WTC11 (cell line): ENCODE measurements around the gene BMPER. TPM values are rescaled to one million over a fixed set of nuclear protein-coding genes. Genes with fewer than 3 reads are reported as not detected.

Experiments
- ATAC-seq: fragments of 200-7000 bp; cut with Tn5 transposase; 2 replicates; pipeline ENCODE4 v1.10.0; 2021; ENCODE audit warnings: mild to moderate bottlenecking, moderate library complexity
- CTCF ChIA-PET: fragments of 300-600 bp; sonication (Branson Sonifier 250); formaldehyde crosslinking; loops from one replicate; lab custom pipeline; 2021; ENCODE audit warnings: antibody characterized with exemption; lab: Charles Lee
- POLR2A ChIA-PET: fragments of 350-600 bp; sonication (Branson Sonifier 250); formaldehyde crosslinking; loops from one replicate; lab custom pipeline; 2021; ENCODE audit warnings: antibody characterized with exemption; lab: Charles Lee
- DNase-seq: peaks from one replicate; pipeline ENCODE4 v3.0.0; 2021; ENCODE audit warnings: low spot score
- H3K27ac Mint-ChIP-seq: 2 replicates; pipeline ENCODE4 v1.8.0; 2021; ENCODE audit warnings: mixed read lengths
- H3K27me3 Mint-ChIP-seq: 2 replicates; pipeline ENCODE4 v1.8.0; 2021; ENCODE audit warnings: low read depth, mild to moderate bottlenecking, moderate library complexity, mixed read lengths
- H3K36me3 Mint-ChIP-seq: 2 replicates; pipeline ENCODE4 v1.8.0; 2021; ENCODE audit warnings: mixed read lengths
- H3K4me1 Mint-ChIP-seq: 2 replicates; pipeline ENCODE4 v1.8.0; 2022; ENCODE audit warnings: mixed read lengths
- H3K4me3 Mint-ChIP-seq: 2 replicates; pipeline ENCODE4 v1.8.0; 2021; ENCODE audit warnings: mild to moderate bottlenecking, moderate library complexity, mixed read lengths
- H3K9me3 Mint-ChIP-seq: 2 replicates; pipeline ENCODE4 v1.8.0; 2021; ENCODE audit warnings: mixed read lengths
- CREM ChIP-seq: sonication (generic); formaldehyde crosslinking; IDR thresholded peaks from 2 replicates; pipeline ENCODE4 v1.8.1; 2022; ENCODE audit warnings: mild to moderate bottlenecking, missing genetic modification reagents, moderate library complexity
- FOXP1 ChIP-seq: sonication (generic); formaldehyde crosslinking; IDR thresholded peaks from 2 replicates; pipeline ENCODE4 v1.8.0; 2022; ENCODE audit warnings: missing genetic modification reagents, mild to moderate bottlenecking, moderate library complexity, borderline replicate concordance
- GABPB1 ChIP-seq: sonication (generic); formaldehyde crosslinking; IDR thresholded peaks from 2 replicates; pipeline ENCODE4 v1.8.1; 2023; ENCODE audit warnings: mild to moderate bottlenecking, missing genetic modification reagents
- GTF2I ChIP-seq: fragments of 250-450 bp; sonication (Bioruptor Pico); conservative IDR thresholded peaks from 2 replicates; pipeline ENCODE4 v1.4.0; 2021; ENCODE audit warnings: mild to moderate bottlenecking
- JUN ChIP-seq: sonication (generic); formaldehyde crosslinking; IDR thresholded peaks from 2 replicates; pipeline ENCODE4 v1.8.0; 2023; ENCODE audit warnings: mild to moderate bottlenecking, missing genetic modification reagents
- RORB ChIP-seq: fragments of 250-450 bp; sonication (Bioruptor Pico); IDR thresholded peaks from 2 replicates; pipeline ENCODE4 v1.9.0; 2021; ENCODE audit warnings: mild to moderate bottlenecking
- SMAD4 ChIP-seq: sonication (generic); formaldehyde crosslinking; IDR thresholded peaks from 2 replicates; pipeline ENCODE4 v1.8.0; 2022; ENCODE audit warnings: mild to moderate bottlenecking, missing genetic modification reagents
- TEAD4 ChIP-seq: sonication (generic); formaldehyde crosslinking; IDR thresholded peaks from 2 replicates; pipeline ENCODE4 v1.8.0; 2022; ENCODE audit warnings: mild to moderate bottlenecking, missing genetic modification reagents
- ZNF121 ChIP-seq: sonication (generic); formaldehyde crosslinking; IDR thresholded peaks from 2 replicates; pipeline ENCODE4 v1.8.0; 2023; ENCODE audit warnings: missing genetic modification reagents
- ZNF219 ChIP-seq: sonication (generic); formaldehyde crosslinking; IDR thresholded peaks from 2 replicates; pipeline ENCODE4 v1.8.0; 2023; ENCODE audit warnings: missing genetic modification reagents, mild to moderate bottlenecking, borderline replicate concordance
- ZNF671 ChIP-seq: fragments of 250-450 bp; sonication (Bioruptor Pico); IDR thresholded peaks from 2 replicates; pipeline ENCODE4 v1.8.0; 2021; ENCODE audit warnings: mild to moderate bottlenecking
- total RNA-seq: library from RNA; stranded (reverse); gene quantifications from 3 replicates; pipeline ENCODE4 v1.2.3, GENCODE V29; 2021
- TF ChIP-seq, protein P1 (sequence below): sonication (generic); formaldehyde crosslinking; IDR thresholded peaks from 2 replicates; pipeline ENCODE4 v1.8.1; 2023; ENCODE audit warnings: mild to moderate bottlenecking, missing genetic modification reagents
- TF ChIP-seq, protein P2 (sequence below): sonication (generic); formaldehyde crosslinking; IDR thresholded peaks from 2 replicates; pipeline ENCODE4 v1.8.0; 2022; ENCODE audit warnings: mild to moderate bottlenecking, missing genetic modification reagents
- TF ChIP-seq, protein P3 (sequence below): fragments of 200-600 bp; IDR thresholded peaks from 2 replicates; pipeline ENCODE4 v1.8.0; 2022; ENCODE audit warnings: antibody characterized with exemption
- TF ChIP-seq, protein P4 (sequence below): fragments of 250-450 bp; sonication (Bioruptor Pico); IDR thresholded peaks from 2 replicates; pipeline ENCODE4 v1.9.0; 2021; ENCODE audit warnings: mild to moderate bottlenecking, borderline replicate concordance
- TF ChIP-seq, protein P5 (sequence below): sonication (generic); formaldehyde crosslinking; IDR thresholded peaks from 2 replicates; pipeline ENCODE4 v1.8.1; 2023; ENCODE audit warnings: mild to moderate bottlenecking, moderate library complexity, missing genetic modification reagents

BMPER gene
- total RNA-seq, 1 experiment from 2014 or later, result 1.9 TPM

DNA sequence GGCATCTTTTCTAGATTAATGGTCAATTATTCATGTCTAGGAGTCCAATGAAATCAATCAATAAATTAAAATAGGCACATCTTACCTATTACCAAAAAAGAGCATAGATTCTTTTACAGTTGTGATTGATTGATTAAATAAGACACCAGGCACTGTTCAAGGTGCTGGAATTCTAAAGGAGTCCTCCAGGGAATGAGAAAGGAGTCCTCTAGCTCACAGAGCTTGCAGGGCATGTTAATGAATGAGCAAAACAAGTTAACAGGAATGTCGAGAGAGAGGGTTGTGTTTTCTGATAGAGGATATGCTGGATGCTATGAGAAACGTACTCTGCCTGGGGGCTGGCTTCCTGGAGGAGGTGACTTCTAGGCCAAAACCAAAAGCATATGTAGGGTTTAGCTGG is 191.4 kb downstream of the BMPER start:
- CTCF ChIA-PET, result interaction anchor here (1.1 to 2.0 kb wide), 2 partner anchors 9 to 224 kb away, joined by 5 to 6 read pairs; no protein-coding TSS in a partner anchor
- no peak overlapping the region for H3K4me3 Mint-ChIP-seq

DNA sequence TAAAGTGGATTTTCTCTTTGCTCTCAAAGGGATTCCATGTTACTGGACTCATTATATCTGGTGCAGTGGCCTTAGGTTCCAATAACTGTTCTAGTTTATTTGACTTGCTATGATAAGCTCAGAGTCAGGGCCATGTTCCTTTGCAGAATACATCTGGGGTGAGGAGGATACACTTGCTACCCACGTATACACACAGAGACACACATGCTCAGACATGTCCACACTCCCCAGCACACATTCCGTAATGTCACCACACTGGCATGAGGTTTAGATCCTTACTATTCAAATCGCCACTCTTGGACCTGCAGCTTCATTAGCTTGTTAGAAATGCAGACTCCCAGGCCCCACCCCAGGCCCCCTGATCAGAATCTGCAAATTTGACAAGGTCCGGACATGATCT is 195.3 kb downstream of the BMPER start:
- Mint-ChIP-seq H3K4me1 (peaks cover 25% of the 10 kb centered on the region), H3K27ac (no peak overlapping the region), H3K36me3 (no peaks in the 10 kb centered on the region), H3K27me3 (no peaks in the 10 kb centered on the region), H3K9me3 (peaks cover 12% of the 10 kb centered on the region), H3K4me3 (no peak overlapping the region)
- ChIA-PET POLR2A (no interaction called here), CTCF (no interaction called here)
- ATAC-seq (no peak), DNase-seq (no peak)
- TF ChIP-seq, protein P1, sequence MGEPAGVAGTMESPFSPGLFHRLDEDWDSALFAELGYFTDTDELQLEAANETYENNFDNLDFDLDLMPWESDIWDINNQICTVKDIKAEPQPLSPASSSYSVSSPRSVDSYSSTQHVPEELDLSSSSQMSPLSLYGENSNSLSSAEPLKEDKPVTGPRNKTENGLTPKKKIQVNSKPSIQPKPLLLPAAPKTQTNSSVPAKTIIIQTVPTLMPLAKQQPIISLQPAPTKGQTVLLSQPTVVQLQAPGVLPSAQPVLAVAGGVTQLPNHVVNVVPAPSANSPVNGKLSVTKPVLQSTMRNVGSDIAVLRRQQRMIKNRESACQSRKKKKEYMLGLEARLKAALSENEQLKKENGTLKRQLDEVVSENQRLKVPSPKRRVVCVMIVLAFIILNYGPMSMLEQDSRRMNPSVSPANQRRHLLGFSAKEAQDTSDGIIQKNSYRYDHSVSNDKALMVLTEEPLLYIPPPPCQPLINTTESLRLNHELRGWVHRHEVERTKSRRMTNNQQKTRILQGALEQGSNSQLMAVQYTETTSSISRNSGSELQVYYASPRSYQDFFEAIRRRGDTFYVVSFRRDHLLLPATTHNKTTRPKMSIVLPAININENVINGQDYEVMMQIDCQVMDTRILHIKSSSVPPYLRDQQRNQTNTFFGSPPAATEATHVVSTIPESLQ (CRISPR knock-in tag), result no peak
- TF ChIP-seq GABPB1 (no peak), FOXP1 (CRISPR knock-in tag) (no peak)
- TF ChIP-seq, protein P2, sequence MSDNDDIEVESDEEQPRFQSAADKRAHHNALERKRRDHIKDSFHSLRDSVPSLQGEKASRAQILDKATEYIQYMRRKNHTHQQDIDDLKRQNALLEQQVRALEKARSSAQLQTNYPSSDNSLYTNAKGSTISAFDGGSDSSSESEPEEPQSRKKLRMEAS, result no peak

More for the DNA sequence above, 191.4 kb downstream of the BMPER start:
- Mint-ChIP-seq H3K27ac (0 out of 2 replicates have a peak overlapping the region, but pooled peaks have one; percentile 57), H3K4me1 (peaks cover 4% of the 10 kb centered on the region), H3K27me3 (no peaks in the 10 kb centered on the region), H3K36me3 (peaks cover 7% of the 10 kb centered on the region; the same call in 1 of the 2 replicates), H3K9me3 (peaks cover 19% of the 10 kb centered on the region)
- peak; percentile 64 for ATAC-seq
- no peak for TF ChIP-seq CREM
- TF ChIP-seq, protein P3, sequence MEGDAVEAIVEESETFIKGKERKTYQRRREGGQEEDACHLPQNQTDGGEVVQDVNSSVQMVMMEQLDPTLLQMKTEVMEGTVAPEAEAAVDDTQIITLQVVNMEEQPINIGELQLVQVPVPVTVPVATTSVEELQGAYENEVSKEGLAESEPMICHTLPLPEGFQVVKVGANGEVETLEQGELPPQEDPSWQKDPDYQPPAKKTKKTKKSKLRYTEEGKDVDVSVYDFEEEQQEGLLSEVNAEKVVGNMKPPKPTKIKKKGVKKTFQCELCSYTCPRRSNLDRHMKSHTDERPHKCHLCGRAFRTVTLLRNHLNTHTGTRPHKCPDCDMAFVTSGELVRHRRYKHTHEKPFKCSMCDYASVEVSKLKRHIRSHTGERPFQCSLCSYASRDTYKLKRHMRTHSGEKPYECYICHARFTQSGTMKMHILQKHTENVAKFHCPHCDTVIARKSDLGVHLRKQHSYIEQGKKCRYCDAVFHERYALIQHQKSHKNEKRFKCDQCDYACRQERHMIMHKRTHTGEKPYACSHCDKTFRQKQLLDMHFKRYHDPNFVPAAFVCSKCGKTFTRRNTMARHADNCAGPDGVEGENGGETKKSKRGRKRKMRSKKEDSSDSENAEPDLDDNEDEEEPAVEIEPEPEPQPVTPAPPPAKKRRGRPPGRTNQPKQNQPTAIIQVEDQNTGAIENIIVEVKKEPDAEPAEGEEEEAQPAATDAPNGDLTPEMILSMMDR, result no peak
- no peak for TF ChIP-seq RORB (CRISPR knock-in tag)
- no peak for TF ChIP-seq JUN (CRISPR knock-in tag)
- DNase-seq, result no peak
- POLR2A ChIA-PET, result no interaction called here

DNA sequence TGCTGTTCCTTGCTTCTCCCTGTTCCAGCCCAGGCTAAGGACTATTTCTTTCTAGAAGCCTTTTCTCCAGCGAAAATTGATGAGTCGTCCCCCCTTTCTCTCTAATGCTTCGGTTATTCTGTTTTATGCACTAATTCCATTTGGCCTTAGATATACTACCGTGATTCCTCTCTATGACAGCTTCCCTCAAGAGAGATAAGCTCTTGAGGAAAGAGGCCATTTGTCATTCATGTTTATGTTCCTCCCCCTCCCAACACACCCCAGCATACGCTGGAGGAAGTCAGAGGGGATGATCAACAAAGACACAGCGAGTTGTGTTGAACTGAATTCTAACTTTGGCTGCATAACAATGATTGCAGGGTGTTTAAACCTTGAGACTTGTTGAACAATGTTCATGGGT is 198.8 kb downstream of the BMPER start:
- H3K27me3 Mint-ChIP-seq, result no peaks in the 10 kb centered on the region
- H3K27ac Mint-ChIP-seq, result no peak overlapping the region
- CTCF ChIA-PET, result interaction anchor here (0.7 to 1.2 kb wide), 2 partner anchors 16 to 172 kb away, joined by 3 read pairs; no protein-coding TSS in a partner anchor
- DNase-seq, result no peak
- H3K4me3 Mint-ChIP-seq, result no peak overlapping the region
- POLR2A ChIA-PET, result no interaction called here
- peaks cover 31% of the 10 kb centered on the region for H3K4me1 Mint-ChIP-seq
- no peak for ATAC-seq
- H3K9me3 Mint-ChIP-seq, result peaks cover 12% of the 10 kb centered on the region
- no peaks in the 10 kb centered on the region for H3K36me3 Mint-ChIP-seq
- TF ChIP-seq, protein P2, result no peak
- TF ChIP-seq, protein P4, sequence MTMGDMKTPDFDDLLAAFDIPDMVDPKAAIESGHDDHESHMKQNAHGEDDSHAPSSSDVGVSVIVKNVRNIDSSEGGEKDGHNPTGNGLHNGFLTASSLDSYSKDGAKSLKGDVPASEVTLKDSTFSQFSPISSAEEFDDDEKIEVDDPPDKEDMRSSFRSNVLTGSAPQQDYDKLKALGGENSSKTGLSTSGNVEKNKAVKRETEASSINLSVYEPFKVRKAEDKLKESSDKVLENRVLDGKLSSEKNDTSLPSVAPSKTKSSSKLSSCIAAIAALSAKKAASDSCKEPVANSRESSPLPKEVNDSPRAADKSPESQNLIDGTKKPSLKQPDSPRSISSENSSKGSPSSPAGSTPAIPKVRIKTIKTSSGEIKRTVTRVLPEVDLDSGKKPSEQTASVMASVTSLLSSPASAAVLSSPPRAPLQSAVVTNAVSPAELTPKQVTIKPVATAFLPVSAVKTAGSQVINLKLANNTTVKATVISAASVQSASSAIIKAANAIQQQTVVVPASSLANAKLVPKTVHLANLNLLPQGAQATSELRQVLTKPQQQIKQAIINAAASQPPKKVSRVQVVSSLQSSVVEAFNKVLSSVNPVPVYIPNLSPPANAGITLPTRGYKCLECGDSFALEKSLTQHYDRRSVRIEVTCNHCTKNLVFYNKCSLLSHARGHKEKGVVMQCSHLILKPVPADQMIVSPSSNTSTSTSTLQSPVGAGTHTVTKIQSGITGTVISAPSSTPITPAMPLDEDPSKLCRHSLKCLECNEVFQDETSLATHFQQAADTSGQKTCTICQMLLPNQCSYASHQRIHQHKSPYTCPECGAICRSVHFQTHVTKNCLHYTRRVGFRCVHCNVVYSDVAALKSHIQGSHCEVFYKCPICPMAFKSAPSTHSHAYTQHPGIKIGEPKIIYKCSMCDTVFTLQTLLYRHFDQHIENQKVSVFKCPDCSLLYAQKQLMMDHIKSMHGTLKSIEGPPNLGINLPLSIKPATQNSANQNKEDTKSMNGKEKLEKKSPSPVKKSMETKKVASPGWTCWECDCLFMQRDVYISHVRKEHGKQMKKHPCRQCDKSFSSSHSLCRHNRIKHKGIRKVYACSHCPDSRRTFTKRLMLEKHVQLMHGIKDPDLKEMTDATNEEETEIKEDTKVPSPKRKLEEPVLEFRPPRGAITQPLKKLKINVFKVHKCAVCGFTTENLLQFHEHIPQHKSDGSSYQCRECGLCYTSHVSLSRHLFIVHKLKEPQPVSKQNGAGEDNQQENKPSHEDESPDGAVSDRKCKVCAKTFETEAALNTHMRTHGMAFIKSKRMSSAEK (CRISPR knock-in tag), result no peak
- TF ChIP-seq, protein P5, sequence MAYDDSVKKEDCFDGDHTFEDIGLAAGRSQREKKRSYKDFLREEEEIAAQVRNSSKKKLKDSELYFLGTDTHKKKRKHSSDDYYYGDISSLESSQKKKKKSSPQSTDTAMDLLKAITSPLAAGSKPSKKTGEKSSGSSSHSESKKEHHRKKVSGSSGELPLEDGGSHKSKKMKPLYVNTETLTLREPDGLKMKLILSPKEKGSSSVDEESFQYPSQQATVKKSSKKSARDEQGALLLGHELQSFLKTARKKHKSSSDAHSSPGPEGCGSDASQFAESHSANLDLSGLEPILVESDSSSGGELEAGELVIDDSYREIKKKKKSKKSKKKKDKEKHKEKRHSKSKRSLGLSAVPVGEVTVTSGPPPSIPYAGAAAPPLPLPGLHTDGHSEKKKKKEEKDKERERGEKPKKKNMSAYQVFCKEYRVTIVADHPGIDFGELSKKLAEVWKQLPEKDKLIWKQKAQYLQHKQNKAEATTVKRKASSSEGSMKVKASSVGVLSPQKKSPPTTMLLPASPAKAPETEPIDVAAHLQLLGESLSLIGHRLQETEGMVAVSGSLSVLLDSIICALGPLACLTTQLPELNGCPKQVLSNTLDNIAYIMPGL (CRISPR knock-in tag), result no peak
- TF ChIP-seq GTF2I (CRISPR knock-in tag) (no peak), GABPB1 (no peak), ZNF121 (CRISPR knock-in tag) (no peak), ZNF219 (CRISPR knock-in tag) (no peak), ZNF671 (no peak), TEAD4 (CRISPR knock-in tag) (no peak), SMAD4 (CRISPR knock-in tag) (no peak)
- TF ChIP-seq, protein P1 (CRISPR knock-in tag), result no peak
